ENCODE data around the gene MUC5AC.

The MUC5AC gene

GRCh38 chr11:1196516-1197391 lies 39.0 kb downstream of the MUC5AC start:
- no peak for DNase-seq (ENCODE audit: low read depth)

GRCh38 chr11:1197431-1197885 lies 39.7 kb downstream of the MUC5AC start:
- DNase-seq (ENCODE audit: low read depth) = no peak

- DNase-seq (ENCODE audit: low read depth) = no peak
Measured at GRCh38 chr11:1197886-1198560, 40.3 kb downstream of the MUC5AC start.

- DNase-seq (ENCODE audit: low read depth) = no peak
Measured at GRCh38 chr11:1198561-1199240, 40.9 kb downstream of the MUC5AC start.

GRCh38 chr11:1199241-1199750 lies 41.5 kb downstream of the MUC5AC start:
- DNase-seq (ENCODE audit: low read depth) = no peak

- DNase-seq (ENCODE audit: low read depth) = no peak
Measured at GRCh38 chr11:1199751-1200610, 42.2 kb downstream of the MUC5AC start.

GRCh38 chr11:1200611-1201191 lies 42.9 kb downstream of the MUC5AC start:
- no peak for DNase-seq (ENCODE audit: low read depth)

GRCh38 chr11:1201395-1202153 lies 43.8 kb downstream of the MUC5AC start:
- DNase-seq (ENCODE audit: low read depth) = no peak

GRCh38 chr11:1202154-1202775 lies 44.5 kb downstream of the MUC5AC start:
- DNase-seq (ENCODE audit: low read depth) = no peak

GRCh38 chr11:1202776-1203504 lies 45.2 kb downstream of the MUC5AC start:
- peak; percentile 34 for DNase-seq (ENCODE audit: low read depth)

- DNase-seq (ENCODE audit: low read depth) = no peak
Measured at GRCh38 chr11:1203505-1204271, 45.9 kb downstream of the MUC5AC start.

GRCh38 chr11:1204381-1205101 lies 46.8 kb downstream of the MUC5AC start:
- DNase-seq (ENCODE audit: low read depth) = no peak

- DNase-seq (ENCODE audit: low read depth) = no peak
Measured at GRCh38 chr11:1205121-1205986, 47.6 kb downstream of the MUC5AC start.

- DNase-seq (ENCODE audit: low read depth) = no peak
Measured at GRCh38 chr11:1205987-1206331, 48.2 kb downstream of the MUC5AC start.

GRCh38 chr11:1206391-1207271 lies 48.9 kb downstream of the MUC5AC start:
- no peak for DNase-seq (ENCODE audit: low read depth)

Measured in stimulated activated CD8-positive, alpha-beta memory T cell treated with anti-CD3 and anti-CD28 coated beads, Interleukin-15, amount 100 ng/mL, for 1 hour (primary cell).